ENCODE measurements around the gene ODAPH.
"Not testable (repeated sequence)": the region's sequence is repeated elsewhere in the genome, so short reads cannot be mapped to it uniquely, and the experiment has no call there.

ODAPH gene

GRCh38 chr4:75555294-75556164, at the start of gene ODAPH:
ODAPH (plus strand) TSS chr4:75556066; CDS start chr4:75556083, 17 bp downstream.
- DNase-seq = no peak

- DNase-seq = peak in 1 of 51 donors; percentile 36
Measured at GRCh38 chr4:75509592-75509991, 46.3 kb upstream of the ODAPH start.

GRCh38 chr4:75511841-75512240, 44.0 kb upstream of the ODAPH start:
- no peak for DNase-seq

- peak in 1 of 51 donors; percentile 28 for DNase-seq
Measured at GRCh38 chr4:75512386-75513211, 43.3 kb upstream of the ODAPH start.

GRCh38 chr4:75513526-75514130, 42.2 kb upstream of the ODAPH start:
- peak in 1 of 51 donors; percentile 53 for DNase-seq

GRCh38 chr4:75514131-75514948, 41.5 kb upstream of the ODAPH start, which contains the start of the genes RCHY1 and THAP6:
RCHY1 (minus strand) TSS chr4:75514403; CDS start chr4:75514286, 117 bp downstream.
THAP6 (plus strand) TSS chr4:75514473; CDS start chr4:75515453, 980 bp downstream.
- DNase-seq = peak; percentile 67 to 97 (median 93)

- DNase-seq = peak in 1 of 51 donors; percentile 0
Measured at GRCh38 chr4:75514949-75515612, 40.8 kb upstream of the ODAPH start.

GRCh38 chr4:75516144-75516543, 39.7 kb upstream of the ODAPH start:
- no peak for DNase-seq

GRCh38 chr4:75519452-75519851, 36.4 kb upstream of the ODAPH start:
- not testable (repeated sequence) for DNase-seq

GRCh38 chr4:75525086-75525485, 30.8 kb upstream of the ODAPH start:
- DNase-seq = no peak

- no peak for DNase-seq
Measured at GRCh38 chr4:75525910-75526309, 30.0 kb upstream of the ODAPH start.

- DNase-seq = no peak
Measured at GRCh38 chr4:75527482-75527881, 28.4 kb upstream of the ODAPH start.

GRCh38 chr4:75530556-75531322, 25.1 kb upstream of the ODAPH start:
- DNase-seq = no peak

- DNase-seq = not testable (repeated sequence)
Measured at GRCh38 chr4:75531536-75532143, 24.2 kb upstream of the ODAPH start.

GRCh38 chr4:75533339-75533887, 22.5 kb upstream of the ODAPH start:
- not testable (repeated sequence) for DNase-seq

- DNase-seq = not testable (repeated sequence)
Measured at GRCh38 chr4:75533926-75534325, 21.9 kb upstream of the ODAPH start.

- DNase-seq = not testable (repeated sequence)
Measured at GRCh38 chr4:75537308-75537707, 18.6 kb upstream of the ODAPH start.

- DNase-seq = no peak
Measured at GRCh38 chr4:75542824-75543223, 13.0 kb upstream of the ODAPH start.

GRCh38 chr4:75544220-75544619, 11.6 kb upstream of the ODAPH start:
- not testable (repeated sequence) for DNase-seq

Measured in hypothalamus (tissue), 51 donors.